ENCODE results near the gene ARL16.
A peak's percentile ranks its signal among the peaks of the same experiment; 100 is the strongest.

Gene ARL16

DNA sequence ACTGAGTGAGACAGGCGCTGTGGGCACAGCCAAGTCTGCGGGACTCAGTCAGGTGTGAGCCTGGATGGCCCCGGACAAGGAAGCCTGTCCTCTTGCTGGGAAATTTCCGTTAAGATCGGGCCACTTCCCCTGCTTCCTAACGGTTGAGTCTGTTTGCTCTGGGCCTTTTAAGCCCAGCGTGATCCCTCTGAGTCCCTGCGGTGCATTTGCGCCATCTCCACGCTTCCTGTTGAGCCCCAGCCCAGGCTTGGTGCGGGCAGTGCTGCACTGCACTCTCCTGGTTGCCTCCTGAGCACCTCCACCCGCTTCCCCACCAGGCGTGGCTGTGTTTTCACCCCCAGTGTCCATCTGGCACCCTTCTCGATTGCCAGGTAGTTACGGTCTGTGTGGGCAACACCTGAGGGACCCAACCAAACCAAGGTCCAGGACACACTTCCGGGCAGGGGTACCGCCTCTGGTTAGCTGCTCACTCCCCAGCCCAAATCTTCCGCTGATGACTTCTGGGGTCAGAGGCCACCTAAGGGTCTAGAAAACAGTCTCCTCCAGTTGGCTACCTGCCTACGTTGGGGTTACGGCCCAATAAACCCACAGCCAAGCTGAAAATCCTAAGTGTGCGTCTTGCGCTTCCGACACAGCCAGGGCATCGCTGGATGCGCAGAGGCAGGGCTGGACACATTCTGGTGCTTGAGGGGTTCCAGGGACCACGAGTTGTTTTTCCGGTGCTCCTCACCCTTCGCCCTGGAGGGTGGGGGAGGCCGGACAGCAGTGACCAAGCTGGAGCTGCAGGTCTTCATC is 27.1 kb upstream of the ARL16 start:
- peak overlapping the region; percentile 40 for H3K4me3 ChIP-seq (ENCODE audit: low read depth, low read length)
- TF ChIP-seq, protein P1, sequence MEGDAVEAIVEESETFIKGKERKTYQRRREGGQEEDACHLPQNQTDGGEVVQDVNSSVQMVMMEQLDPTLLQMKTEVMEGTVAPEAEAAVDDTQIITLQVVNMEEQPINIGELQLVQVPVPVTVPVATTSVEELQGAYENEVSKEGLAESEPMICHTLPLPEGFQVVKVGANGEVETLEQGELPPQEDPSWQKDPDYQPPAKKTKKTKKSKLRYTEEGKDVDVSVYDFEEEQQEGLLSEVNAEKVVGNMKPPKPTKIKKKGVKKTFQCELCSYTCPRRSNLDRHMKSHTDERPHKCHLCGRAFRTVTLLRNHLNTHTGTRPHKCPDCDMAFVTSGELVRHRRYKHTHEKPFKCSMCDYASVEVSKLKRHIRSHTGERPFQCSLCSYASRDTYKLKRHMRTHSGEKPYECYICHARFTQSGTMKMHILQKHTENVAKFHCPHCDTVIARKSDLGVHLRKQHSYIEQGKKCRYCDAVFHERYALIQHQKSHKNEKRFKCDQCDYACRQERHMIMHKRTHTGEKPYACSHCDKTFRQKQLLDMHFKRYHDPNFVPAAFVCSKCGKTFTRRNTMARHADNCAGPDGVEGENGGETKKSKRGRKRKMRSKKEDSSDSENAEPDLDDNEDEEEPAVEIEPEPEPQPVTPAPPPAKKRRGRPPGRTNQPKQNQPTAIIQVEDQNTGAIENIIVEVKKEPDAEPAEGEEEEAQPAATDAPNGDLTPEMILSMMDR (IDR thresholded peaks at IDR 0.05; ENCODE audit: control insufficient read depth, extremely low read depth, insufficient read depth) = no peak
- DNase-seq (ENCODE audit: low read depth) = no peak

DNA sequence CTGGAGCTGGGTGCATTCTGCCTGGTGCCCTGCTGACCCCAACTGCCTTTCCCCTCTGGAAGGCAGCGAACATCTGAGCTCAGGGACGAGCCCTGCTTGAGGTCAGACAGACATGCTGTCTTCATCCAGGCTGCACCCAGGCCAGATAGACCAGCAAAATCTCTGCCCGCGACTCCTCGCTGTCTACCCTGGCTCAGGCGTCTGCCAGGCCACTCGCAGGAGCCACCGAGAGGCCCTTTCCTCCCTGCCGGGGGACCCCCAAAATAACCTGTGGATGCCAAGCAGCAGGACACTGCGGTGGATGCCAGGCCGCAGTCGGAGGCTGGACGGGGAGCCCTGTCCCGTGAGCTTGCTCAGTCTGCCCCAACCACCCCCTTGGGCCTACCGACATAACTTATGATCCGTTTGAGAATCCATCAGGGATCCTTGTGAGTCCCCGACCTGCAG is 25.2 kb upstream of the ARL16 start:
- no peak overlapping the region for H3K4me3 ChIP-seq (ENCODE audit: low read depth, low read length)
- DNase-seq (ENCODE audit: low read depth) = no peak
- TF ChIP-seq, protein P1 (IDR thresholded peaks at IDR 0.05; ENCODE audit: control insufficient read depth, extremely low read depth, insufficient read depth) = no peak

DNA sequence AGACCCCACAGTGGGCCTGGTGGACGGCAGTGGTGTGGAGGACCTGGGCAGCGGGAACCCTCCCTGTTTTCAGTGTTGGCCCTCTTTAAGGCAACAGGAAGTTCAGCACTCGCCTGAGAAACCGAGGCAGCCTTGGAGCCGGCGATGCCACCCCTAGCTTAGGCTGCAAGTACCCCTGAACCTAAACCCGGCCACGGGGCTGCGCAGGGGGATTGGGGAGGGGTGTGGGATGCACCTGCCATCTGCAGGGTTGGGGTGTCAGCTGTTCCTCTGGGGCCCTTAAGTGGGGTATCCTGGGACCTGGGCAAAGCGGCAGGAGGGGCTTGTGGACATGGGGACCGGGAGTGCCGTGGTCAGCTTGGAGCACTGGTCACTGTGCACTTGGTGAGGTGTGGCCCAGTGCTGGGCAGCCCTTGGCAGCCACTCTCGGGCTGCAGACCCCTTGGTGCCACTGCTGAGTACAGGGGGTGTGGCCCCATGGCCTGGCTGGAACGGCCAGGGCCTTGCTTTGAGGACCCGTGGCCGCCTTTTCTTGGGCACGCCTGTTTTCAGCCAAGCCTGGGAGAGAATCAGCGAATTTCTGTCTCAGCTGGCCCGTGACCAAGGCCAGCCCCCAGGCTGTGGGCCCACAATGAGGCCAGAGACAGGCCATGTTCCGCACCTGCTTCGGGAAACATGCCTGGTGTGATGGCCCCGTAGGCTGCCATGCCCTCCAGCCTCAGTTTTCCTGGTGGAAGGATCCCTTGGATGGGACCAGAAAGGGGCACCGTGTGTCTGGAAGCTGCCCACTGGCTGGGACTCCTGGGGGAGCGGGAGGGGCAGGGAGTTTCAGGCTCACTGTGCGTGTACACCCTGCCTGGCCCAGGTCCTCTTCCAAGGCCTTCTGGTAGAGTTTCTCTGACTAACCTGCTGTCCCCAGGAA is 24.4 kb upstream of the ARL16 start:
- H3K4me3 ChIP-seq (ENCODE audit: low read depth, low read length) = no peak overlapping the region
- no peak for DNase-seq (ENCODE audit: low read depth)
- TF ChIP-seq, protein P1 (IDR thresholded peaks at IDR 0.05; ENCODE audit: control insufficient read depth, extremely low read depth, insufficient read depth) = no peak

DNA sequence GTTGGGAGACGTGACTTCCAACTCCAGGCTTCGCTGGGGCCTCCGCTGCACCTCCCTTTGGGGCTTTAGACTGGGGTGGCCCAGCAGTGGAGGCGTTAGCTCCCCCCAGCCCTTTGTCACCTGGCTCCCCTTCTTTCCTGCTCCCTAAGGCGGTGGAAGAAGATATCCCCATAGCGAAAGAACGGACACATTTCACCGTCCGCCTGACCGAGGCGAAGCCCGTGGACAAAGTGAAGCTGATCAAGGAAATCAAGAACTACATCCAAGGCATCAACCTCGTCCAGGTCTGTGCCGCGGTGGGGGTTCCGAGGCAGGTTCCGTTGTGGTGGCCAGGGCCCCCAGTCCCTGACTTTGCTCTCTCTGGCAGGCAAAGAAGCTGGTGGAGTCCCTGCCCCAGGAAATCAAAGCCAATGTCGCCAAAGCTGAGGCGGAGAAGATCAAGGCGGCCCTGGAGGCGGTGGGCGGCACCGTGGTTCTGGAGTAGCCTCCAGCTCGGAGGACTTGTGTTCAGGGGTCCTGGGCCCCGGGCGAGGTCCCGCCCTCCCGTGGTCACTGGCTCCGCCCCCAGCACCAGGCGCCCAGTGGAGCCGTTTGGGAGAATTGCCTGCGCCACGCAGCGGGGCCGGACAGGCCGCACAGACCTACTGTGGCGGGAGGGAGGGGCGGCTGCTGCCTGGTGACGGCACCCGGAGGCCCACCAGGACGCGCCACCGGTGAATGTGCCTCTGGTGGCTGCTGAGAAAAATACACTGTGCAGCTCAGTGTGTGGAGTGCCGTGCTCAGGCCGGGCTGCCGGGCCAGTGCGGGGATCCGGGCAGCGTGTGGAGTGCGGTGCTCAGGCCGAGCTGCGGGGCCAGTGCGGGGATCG is 23.4 kb upstream of the ARL16 start:
- no peak overlapping the region for H3K4me3 ChIP-seq (ENCODE audit: low read depth, low read length)
- no peak for DNase-seq (ENCODE audit: low read depth)
- TF ChIP-seq, protein P1 (IDR thresholded peaks at IDR 0.05; ENCODE audit: control insufficient read depth, extremely low read depth, insufficient read depth) = no peak

DNA sequence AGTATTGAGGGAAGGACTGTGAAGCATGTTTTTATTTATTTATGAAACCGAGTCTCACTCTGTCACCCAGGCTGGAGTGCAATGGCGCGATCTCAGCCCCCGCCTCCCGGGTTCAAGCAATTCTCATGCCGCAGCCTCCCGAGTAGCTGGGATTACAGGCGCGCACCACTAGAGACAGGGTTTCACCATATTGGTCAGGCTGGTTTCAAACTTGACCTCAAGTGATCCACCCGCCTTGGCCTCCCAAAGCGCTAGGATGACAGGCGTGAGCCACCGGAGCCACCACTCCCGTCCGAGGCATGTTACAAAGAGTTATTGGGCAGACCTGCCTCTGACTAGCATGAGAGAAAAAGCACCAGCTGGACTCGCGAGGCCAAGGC is 22.6 kb upstream of the ARL16 start:
- H3K4me3 ChIP-seq (ENCODE audit: low read depth, low read length) = no peak overlapping the region
- no peak for DNase-seq (ENCODE audit: low read depth)
- TF ChIP-seq, protein P1 (IDR thresholded peaks at IDR 0.05; ENCODE audit: control insufficient read depth, extremely low read depth, insufficient read depth) = no peak

DNA sequence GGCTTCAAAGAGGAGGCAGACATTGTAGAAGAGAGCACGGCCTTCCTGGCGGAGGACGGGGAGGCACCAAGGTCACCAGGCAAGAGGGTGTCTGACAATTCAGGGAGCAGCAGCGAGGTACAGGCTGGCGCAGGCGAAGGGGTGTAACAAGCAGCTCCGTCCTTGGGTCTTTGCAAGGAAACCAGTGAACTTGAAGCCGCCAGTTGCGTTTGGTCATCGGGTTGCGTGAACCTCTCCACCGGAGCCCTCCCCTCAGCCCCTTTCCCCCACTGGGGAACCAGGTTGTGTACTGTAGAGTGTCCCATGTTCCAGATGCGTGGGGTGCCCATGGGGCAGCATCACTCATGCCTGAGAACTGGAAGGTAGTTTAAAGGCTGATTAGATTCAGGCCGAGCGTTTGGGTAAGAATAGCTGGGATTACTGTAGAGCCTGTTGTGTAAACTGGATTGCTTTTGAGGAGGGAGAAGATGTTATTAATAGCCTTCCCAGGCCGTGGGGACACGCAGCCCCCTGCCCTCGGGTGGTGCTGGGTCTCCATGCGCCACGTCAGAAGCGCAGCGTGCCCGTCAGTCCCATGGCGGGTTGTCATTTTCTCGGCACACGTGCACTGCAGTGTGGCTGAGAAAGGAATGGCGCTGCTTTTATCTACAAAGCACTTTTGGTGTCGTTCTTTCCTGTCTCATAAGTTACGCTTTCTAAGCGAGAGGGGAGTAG is 22.1 kb upstream of the ARL16 start:
- no peak overlapping the region for H3K4me3 ChIP-seq (ENCODE audit: low read depth, low read length)
- DNase-seq (ENCODE audit: low read depth) = no peak
- TF ChIP-seq, protein P1 (IDR thresholded peaks at IDR 0.05; ENCODE audit: control insufficient read depth, extremely low read depth, insufficient read depth) = no peak
